Chondrocyte (in vitro differentiated cells): Measurements from ENCODE around the gene PGP. TPM values are rescaled to one million over a fixed set of nuclear protein-coding genes. Genes with fewer than 3 reads are reported as not detected.

Experiments used
- DNase-seq: peaks from one replicate; pipeline ENCODE4 v3.0.0; 2021; ENCODE audit warnings: mixed read lengths, low spot score
- H3K27ac Mint-ChIP-seq: one replicate; pipeline ENCODE4 v1.8.0; 2021; ENCODE audit warnings: mild to moderate bottlenecking, moderate library complexity, mixed read lengths; ENCODE audit not compliant: unreplicated experiment
- H3K27me3 Mint-ChIP-seq: 2 replicates; pipeline ENCODE4 v1.8.0; 2021; ENCODE audit warnings: low read depth, mixed read lengths
- H3K36me3 Mint-ChIP-seq: 2 replicates; pipeline ENCODE4 v1.8.0; 2021; ENCODE audit warnings: low read depth, mixed read lengths
- H3K4me1 Mint-ChIP-seq: 2 replicates; pipeline ENCODE4 v1.8.0; 2021; ENCODE audit warnings: low read depth, mild to moderate bottlenecking, mixed read lengths
- H3K4me3 Mint-ChIP-seq: one replicate; pipeline ENCODE4 v1.8.0; 2021; ENCODE audit warnings: mild to moderate bottlenecking, moderate library complexity, mixed read lengths; ENCODE audit not compliant: unreplicated experiment
- H3K9me3 Mint-ChIP-seq: 2 replicates; pipeline ENCODE4 v1.8.0; 2021; ENCODE audit warnings: low read depth, mixed read lengths
- CTCF ChIP-seq: fragments of 200-600 bp; sonication (generic); IDR thresholded peaks from 2 replicates; pipeline ENCODE4 v1.5.0; 2021; ENCODE audit warnings: antibody characterized with exemption, mild to moderate bottlenecking, moderate library complexity
- total RNA-seq: library from RNA; stranded (reverse); gene quantifications from 3 replicates; pipeline ENCODE4 v1.2.1, GENCODE V29; 2021

PGP gene
- total RNA-seq, 1 donor from 2014 or later, result 15.6 TPM

GRCh38 chr16:2176047-2176446, 38.6 kb downstream of the PGP start:
- no peak for DNase-seq
- Mint-ChIP-seq H3K4me3 (no peak overlapping the region), H3K36me3 (peaks cover 17% of the 10 kb centered on the region), H3K27ac (no peak overlapping the region), H3K4me1 (no peaks in the 10 kb centered on the region), H3K27me3 (no peaks in the 10 kb centered on the region), H3K9me3 (no peaks in the 10 kb centered on the region)
- no peak for TF ChIP-seq CTCF

- no peaks in the 10 kb centered on the region for H3K9me3 Mint-ChIP-seq
- H3K27me3 Mint-ChIP-seq, result no peaks in the 10 kb centered on the region
- no peak for DNase-seq
- H3K27ac Mint-ChIP-seq, result no peak overlapping the region
- H3K4me1 Mint-ChIP-seq, result no peaks in the 10 kb centered on the region
- peaks cover 17% of the 10 kb centered on the region for H3K36me3 Mint-ChIP-seq
- H3K4me3 Mint-ChIP-seq, result no peak overlapping the region
- TF ChIP-seq CTCF, result no peak
Observed at GRCh38 chr16:2175454-2175853, 39.2 kb downstream of the PGP start.

- H3K4me3 Mint-ChIP-seq, result no peak overlapping the region
- TF ChIP-seq CTCF, result no peak
- no peak overlapping the region for H3K27ac Mint-ChIP-seq
- H3K27me3 Mint-ChIP-seq, result no peaks in the 10 kb centered on the region
- no peak for DNase-seq
- no peaks in the 10 kb centered on the region for H3K4me1 Mint-ChIP-seq
- H3K9me3 Mint-ChIP-seq, result no peaks in the 10 kb centered on the region
- H3K36me3 Mint-ChIP-seq, result peaks cover 17% of the 10 kb centered on the region
Observed at GRCh38 chr16:2174396-2175131, 40.1 kb downstream of the PGP start.

- H3K4me1 Mint-ChIP-seq, result no peaks in the 10 kb centered on the region
- no peak for TF ChIP-seq CTCF
- H3K9me3 Mint-ChIP-seq, result no peaks in the 10 kb centered on the region
- DNase-seq, result no peak
- no peak overlapping the region for H3K4me3 Mint-ChIP-seq
- no peaks in the 10 kb centered on the region for H3K27me3 Mint-ChIP-seq
- H3K27ac Mint-ChIP-seq, result no peak overlapping the region
- H3K36me3 Mint-ChIP-seq, result peaks cover 17% of the 10 kb centered on the region
Observed at GRCh38 chr16:2173916-2174315, 40.7 kb downstream of the PGP start.

- TF ChIP-seq CTCF, result no peak
- H3K4me3 Mint-ChIP-seq, result no peak overlapping the region
- no peak for DNase-seq
- no peaks in the 10 kb centered on the region for H3K4me1 Mint-ChIP-seq
- H3K27ac Mint-ChIP-seq, result no peak overlapping the region
- no peaks in the 10 kb centered on the region for H3K9me3 Mint-ChIP-seq
- no peaks in the 10 kb centered on the region for H3K27me3 Mint-ChIP-seq
- peaks cover 17% of the 10 kb centered on the region for H3K36me3 Mint-ChIP-seq
Observed at GRCh38 chr16:2173366-2173765, 41.3 kb downstream of the PGP start.
